GM19372 (cell line): Measurements from ENCODE around the gene NCAPD2.
"Not testable (repeated sequence)": the region's sequence is repeated elsewhere in the genome, so short reads cannot be mapped to it uniquely, and the experiment has no call there.

Experiments
- ATAC-seq: cut with Tn5 transposase; IDR thresholded peaks from one replicate; pipeline ENCODE4 v1.9.1; 2021; ENCODE audit warnings: mild to moderate bottlenecking, low read depth, moderate library complexity; ENCODE audit not compliant: unreplicated experiment

The NCAPD2 gene

DNA sequence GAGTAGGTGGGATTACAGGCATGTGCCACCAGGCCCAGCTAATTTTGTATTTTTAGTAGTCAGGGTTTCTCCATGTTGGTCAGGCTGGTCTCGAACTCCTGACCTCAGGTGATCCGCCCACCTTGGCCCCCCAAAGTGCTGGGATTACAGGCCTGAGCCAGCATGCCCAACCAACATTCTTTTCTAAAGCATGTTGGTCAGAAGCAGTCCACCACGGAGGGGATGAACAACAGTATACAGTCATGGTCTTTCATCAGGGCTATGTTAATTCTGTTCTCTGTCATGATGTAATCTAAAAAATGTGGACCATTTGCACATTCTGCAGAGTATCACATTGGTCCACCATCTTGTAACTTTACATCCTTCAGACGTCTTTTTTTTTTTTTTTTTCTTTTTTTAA is 4.5 kb upstream of the NCAPD2 start:
- ATAC-seq = no peak

DNA sequence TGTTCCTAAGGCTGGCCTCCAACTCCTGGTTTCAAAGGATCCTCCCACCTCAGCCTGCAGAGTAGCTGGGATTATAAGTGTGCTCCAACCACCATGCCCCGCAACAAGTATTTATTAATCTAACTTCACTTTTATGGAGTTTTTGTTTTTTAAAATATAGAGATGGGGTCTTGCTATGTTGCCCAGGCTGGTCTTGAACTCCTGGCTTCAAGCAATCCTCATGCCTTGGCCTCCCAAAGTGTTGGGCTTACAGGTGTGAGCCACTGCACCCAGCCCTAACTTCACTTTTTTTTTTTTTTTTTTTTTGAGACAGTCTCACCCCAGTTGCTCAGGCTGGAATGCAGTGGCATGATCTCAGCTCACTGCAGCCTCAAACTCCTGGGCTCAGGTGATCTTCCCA is 3.2 kb upstream of the NCAPD2 start:
- not testable (repeated sequence) for ATAC-seq

DNA sequence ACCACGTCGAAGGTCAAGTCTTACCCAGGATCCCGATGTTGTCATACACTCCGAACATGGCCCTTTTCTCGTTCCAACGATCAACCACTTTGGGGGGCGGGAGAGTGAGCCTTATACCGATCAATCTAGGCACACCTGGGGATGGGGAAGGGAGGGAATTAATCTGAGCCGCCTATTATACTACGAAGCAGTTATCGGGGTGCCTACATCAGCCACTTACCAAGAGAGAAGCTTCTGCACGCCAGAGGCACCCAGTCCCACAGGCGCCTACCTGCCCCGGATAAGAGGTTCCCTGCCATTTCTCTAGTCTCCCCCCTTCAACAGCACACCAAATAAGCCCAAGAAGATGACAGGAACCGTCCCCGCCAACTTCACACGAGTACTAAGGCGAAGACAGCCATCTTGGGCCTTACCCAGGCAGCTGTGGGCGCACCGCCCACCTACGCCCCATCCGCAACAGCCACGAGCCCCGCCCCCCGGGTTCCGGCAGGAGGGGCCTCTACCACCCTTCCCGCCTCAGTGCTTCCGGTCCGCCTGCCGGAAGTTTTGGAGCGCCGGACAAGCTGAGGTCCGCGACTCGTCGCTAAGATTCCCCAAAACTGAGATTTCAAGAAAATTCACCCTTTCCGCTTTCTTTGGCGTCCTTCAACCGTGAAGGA is 935 bp upstream of the NCAPD2 start, which contains the start of gene MRPL51:
Gene MRPL51, minus strand, starts transcription at position 425 of the 659 bp plus-strand sequence. Its CDS starts 126 bp downstream, at position 299.
- peak; percentile 61 for ATAC-seq

GRCh38 chr12:6494258-6494743 is 399 bp downstream of the NCAPD2 start:
- ATAC-seq = no peak

DNA sequence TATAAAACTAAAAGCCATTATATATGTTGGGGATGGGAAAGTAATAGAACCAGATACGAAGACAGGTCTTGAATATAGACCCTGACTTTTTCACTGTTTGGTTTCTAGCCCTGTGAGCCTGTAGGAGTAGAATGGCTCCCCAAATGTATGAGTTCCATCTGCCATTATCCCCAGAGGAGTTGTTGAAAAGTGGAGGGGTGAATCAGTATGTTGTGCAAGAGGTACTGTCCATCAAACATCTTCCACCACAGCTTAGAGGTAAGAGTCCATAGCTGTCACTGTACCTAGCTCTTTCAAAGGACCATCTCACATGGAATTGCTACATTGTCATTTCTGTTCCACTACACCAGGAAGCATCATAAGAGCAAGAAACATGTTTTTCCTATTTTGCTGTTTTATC is 1.1 kb downstream of the NCAPD2 start:
- no peak for ATAC-seq

DNA sequence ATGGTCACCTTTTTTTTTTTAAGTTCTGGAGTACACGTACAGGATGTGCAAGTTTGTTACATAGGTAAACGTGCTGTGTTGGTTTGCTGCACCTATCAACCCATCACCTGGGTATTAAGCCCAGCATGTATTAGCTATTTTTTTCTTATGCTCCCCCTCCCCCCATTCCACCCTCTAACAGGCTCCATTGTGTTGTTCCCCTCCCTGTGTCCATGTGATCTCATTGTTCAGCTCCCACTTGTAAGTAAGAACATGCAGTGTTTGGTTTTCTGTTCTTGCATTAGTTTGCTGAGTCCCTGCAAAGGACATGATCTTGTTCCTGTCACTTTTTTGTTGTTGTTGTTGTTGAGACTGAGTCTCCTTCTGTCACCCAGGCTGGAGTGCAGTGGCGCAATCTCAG is 3.4 kb downstream of the NCAPD2 start:
- ATAC-seq = not testable (repeated sequence)

DNA sequence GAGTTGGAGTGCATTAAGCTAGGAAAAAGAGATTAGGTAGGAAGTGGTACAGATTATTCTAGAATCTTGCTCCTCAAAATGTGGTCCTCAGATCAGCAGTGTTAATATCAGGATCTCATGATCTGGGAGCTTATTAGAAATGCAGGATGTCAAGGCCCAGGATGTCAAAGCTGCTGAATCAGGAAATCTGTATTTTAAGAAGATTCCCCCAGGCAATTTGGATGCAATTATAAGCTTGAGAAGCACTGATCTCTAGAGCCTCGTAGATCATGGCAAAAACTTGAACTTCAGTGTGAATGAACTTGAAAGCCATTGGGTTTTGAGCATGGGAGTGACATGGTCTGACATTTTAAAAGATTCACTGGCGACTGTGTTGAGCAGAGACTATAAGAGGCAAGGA is 6.6 kb downstream of the NCAPD2 start:
- no peak for ATAC-seq

DNA sequence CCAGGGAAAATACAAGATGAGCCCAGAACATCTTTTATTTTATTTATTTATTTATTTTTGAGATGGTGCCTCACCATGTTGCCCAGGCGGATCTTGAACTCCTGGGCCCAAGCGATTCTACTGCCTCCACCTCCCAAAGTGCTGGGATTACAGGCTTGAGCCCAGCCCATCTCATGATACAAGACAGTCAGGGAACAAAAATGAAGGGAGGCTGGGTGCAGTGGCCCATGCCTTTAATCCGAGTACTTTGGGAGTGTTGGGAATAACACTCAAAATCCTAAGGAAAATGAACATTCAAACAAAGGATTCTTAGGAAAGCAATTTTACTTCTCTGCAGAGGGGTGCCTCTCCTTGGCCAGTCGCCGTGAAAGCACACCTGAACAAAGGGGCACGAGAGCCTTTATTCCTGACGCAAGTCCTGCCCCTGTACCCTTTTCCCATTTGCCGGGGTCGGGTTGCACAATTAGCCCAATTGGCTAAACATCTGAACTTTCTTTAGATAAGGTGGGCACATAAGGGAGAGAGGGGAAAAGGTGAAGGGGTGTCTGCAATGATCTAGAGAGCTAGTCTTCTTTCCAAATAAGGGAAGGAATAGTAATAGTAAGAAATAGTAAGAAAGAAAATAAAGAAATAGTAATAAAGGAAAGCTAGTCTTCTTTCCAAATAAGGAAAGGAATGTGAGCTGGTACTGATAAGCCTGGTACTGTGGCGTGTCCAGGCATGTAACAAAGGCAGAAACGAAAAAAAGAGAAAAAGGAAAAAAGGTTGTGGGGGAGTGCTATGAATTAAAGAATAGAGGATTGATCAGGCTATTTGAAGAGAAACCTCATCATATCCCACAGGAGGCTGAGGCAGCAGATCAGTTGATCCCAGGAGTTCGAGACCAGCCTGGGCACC is 13.4 kb downstream of the NCAPD2 start:
- ATAC-seq = no peak

DNA sequence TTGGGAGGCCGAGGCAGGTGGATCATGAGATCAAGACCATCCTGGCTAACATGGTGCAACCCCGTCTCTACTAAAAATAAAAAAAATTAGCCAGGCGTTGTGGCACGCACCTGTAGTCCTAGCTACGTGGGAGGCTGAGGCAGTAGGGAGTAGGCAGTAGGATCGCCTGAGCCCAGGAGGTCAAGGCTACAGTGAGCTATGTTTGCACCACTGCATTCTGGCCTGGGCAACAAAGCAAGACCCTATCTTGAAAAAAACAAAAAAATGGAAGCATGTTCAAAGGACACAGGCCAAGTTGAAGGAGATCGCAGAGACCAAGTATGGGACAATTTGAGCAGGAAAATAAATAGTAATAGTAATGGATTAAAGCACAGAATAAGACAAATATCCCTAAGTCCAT is 14.2 kb downstream of the NCAPD2 start:
- no peak for ATAC-seq

DNA sequence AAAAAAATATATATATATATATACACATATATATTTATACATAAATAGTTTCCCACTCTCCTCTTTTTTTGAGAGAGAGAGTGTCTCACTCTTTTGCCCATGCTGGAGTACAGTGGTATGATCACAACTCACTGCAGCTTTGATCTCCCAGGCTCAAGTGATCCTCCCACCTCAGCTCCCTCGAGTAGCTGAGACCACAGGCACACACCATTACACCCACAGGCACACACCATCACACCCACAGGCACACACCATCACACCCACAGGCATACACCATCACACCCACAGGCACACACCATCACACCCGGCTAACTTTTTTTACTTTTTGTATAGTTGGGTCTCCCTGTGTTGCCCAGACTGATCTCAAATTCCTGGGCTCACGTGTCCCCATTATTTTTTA is 26.3 kb downstream of the NCAPD2 start:
- no peak for ATAC-seq

GRCh38 chr12:6522193-6522592 is 28.3 kb downstream of the NCAPD2 start:
- ATAC-seq = no peak

DNA sequence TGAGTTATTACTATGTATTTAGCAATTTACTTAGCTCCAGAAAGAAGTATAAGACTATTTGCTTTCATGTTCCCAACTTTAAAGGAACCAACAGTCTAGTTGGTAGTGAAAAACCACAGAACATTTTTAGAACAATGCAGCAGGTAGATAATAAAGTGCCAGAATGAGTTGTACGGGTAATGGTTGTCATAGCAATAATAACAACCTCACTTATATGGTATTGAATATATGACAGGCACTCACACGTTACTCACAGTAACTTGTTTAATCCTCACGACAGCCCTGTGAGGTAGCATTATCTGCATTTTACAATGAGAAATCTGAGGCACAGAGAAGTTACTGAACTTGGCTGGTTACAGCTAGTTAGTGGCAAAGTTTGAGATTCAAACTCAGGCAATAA is 29.8 kb downstream of the NCAPD2 start:
- no peak for ATAC-seq

DNA sequence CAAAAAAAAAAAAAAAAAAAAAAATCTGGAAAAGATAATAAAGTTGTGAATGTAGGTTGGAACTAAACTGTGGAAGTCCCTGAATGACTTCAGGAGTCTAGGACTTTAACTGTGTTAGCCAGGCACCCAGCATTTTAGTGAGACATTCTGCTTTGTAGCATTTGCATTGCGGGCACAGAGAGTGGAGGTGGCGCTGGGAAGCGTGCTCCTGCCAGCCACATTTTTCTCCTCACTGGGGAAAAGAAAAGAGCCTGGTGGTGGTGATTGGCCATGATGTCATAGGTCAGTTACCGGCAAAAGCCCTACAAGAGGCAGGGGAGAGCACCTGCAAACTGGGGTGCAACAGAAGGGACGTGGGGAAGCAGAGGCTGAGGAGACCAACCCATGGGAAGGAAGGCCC is 30.7 kb downstream of the NCAPD2 start:
- ATAC-seq = no peak

DNA sequence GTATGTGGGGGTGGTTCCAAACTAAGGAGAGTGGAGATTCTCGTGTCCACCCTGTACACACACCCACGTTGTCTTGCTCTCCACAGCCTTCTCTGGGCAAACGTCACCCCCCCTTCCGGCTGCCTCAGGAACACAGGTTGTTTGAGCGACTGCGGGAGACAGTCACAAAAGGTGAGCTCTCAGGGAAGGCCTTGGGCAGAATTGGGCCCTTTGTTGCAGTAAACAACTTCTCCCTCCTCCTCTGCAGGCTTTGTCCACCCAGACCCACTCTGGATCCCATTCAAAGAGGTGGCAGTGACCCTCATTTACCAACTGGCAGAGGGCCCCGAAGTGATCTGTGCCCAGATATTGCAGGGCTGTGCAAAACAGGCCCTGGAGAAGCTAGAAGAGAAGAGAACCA is 32.3 kb downstream of the NCAPD2 start:
- ATAC-seq = no peak

DNA sequence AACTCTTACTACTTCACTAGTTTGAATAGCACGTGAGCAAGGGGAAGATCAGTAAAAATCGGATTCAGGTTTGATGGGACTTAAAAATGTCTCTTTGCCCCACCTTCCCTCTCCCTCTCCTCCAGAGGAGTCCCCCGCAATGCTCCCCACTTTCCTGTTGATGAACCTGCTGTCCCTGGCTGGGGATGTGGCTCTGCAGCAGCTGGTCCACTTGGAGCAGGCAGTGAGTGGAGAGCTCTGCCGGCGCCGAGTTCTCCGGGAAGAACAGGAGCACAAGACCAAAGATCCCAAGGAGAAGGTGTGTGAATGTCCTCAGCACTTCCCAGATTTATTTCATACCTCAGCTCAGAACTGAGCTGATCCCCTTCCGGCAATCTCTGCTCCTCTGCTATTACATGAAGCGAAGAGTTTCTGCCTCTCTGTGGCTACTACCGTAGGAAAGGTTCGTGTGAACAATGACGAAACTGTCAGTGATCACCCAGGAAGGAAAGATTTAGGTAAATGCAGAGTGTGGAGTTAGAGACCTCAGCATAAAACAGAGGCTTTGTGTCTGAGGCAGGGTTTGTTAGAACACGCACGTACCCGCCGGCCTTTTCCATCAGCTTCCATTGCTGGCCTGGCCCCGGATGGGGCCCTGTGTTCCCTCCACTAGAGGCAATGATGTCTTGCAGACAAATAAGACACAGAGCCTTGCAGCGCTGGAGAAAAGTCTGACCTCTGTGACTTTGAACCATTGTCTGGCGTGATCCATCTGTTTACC is 33.0 kb downstream of the NCAPD2 start:
- no peak for ATAC-seq

- ATAC-seq = no peak
Measured at GRCh38 chr12:6527711-6528110, 33.8 kb downstream of the NCAPD2 start.

- ATAC-seq = no peak
Measured at GRCh38 chr12:6528539-6529235, 34.8 kb downstream of the NCAPD2 start.

DNA sequence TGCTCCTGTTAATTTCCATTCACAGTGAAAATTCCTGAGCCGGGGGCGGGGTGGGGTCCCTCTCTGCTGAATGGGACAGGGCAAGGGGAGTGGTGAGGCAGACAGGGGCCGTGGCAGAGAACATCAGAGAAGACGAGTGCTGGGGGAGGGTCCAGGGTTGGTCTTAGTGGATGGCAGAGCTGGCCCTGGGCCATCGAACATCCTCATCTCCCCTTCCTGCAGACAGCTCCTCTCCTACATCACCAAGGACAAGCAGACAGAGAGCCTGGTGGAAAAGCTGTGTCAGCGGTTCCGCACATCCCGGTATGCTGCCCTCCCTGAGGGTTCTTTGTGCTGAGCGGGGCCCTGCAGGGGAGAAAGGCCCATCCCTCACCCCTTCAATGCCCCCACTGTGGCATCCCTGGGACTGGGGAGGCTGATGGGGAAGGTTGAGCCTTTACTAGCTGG is 35.4 kb downstream of the NCAPD2 start:
- ATAC-seq = no peak

DNA sequence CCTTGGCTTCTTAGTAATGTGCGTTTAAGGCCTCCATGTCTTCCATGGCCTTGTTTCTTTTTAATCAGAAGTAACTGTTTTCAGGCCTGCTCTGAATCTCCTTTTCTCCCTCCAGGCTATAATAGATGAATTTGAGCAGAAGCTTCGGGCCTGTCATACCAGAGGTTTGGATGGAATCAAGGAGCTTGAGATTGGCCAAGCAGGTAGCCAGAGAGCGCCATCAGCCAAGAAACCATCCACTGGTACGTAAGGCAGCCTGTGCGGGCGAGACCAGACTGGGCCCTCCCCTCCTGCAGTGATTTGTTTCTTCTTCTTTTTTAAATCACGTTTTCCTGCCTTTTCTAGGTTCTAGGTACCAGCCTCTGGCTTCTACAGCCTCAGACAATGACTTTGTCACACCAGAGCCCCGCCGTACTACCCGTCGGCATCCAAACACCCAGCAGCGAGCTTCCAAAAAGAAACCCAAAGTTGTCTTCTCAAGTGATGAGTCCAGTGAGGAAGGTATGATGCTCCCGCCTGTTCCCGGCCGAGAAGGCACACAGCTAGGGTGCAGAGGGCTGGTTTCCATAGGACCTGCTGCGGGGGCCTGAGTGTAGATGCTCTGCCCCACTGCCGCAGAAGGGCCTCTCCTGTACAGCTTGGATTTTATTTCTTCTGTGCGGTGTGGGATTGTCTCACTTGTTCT is 36.8 kb downstream of the NCAPD2 start:
- no peak for ATAC-seq
